Uterus (tissue), 2 donors: ENCODE measurements around the gene SIM2.

ENCODE experiments used
- CTCF ChIP-seq, 4 experiments: fragments of 200-600 bp in 2 of 4; fragments of 450-650 bp in 2 of 4; sonication (generic) in 2 of 4; IDR thresholded peaks; one replicate each; pipeline ENCODE4 v1.5.1; 2016 to 2019; ENCODE audit warnings: antibody characterized with exemption in 4 of 4, mild to moderate bottlenecking in 2 of 4, moderate library complexity in 1 of 4
- POLR2A ChIP-seq, 2 donors: fragments of 450-650 bp; IDR thresholded peaks; one replicate each; pipeline ENCODE4 v1.6.1; 2016; ENCODE audit warnings: antibody characterized with exemption in 2 of 2, mild to moderate bottlenecking in 1 of 2, moderate library complexity in 1 of 2

- TF ChIP-seq CTCF (IDR thresholded peaks at IDR 0.05) (no peak), POLR2A (IDR thresholded peaks at IDR 0.05) (no peak)
Observed at GRCh38 chr21:36735201-36735515, 36.2 kb downstream of the SIM2 start.
